GM12801 (cell line): ENCODE measurements around the gene ST3GAL3.

Experiments
- TF ChIP-seq, protein P1 (sequence below): IDR thresholded peaks from one replicate; pipeline ENCODE4 v1.5.1; 2011; ENCODE audit warnings: control low read depth; ENCODE audit not compliant: insufficient read length; ENCODE audit errors: extremely low read depth

The ST3GAL3 gene

DNA sequence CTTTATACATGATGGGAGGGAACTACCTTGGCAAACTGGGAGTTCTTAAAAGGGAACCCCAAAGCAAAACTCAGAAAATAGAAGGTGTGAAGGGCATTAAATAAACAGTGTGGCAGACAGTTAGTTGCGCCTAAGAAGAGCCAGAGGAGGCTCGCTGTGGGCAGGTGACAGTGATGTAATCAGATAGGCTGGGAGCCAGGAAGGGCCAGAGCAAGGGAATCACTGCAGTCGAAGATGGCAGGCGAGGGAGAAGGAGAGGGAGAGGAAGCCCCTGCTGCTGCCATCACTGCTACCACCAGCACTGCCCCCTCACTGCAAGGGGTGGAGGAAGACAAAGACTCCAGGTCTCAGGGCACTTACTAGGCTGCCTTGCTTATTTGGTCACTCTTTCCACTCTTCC lies 97.2 kb downstream of the ST3GAL3 start:
- TF ChIP-seq, protein P1, sequence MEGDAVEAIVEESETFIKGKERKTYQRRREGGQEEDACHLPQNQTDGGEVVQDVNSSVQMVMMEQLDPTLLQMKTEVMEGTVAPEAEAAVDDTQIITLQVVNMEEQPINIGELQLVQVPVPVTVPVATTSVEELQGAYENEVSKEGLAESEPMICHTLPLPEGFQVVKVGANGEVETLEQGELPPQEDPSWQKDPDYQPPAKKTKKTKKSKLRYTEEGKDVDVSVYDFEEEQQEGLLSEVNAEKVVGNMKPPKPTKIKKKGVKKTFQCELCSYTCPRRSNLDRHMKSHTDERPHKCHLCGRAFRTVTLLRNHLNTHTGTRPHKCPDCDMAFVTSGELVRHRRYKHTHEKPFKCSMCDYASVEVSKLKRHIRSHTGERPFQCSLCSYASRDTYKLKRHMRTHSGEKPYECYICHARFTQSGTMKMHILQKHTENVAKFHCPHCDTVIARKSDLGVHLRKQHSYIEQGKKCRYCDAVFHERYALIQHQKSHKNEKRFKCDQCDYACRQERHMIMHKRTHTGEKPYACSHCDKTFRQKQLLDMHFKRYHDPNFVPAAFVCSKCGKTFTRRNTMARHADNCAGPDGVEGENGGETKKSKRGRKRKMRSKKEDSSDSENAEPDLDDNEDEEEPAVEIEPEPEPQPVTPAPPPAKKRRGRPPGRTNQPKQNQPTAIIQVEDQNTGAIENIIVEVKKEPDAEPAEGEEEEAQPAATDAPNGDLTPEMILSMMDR: no peak

DNA sequence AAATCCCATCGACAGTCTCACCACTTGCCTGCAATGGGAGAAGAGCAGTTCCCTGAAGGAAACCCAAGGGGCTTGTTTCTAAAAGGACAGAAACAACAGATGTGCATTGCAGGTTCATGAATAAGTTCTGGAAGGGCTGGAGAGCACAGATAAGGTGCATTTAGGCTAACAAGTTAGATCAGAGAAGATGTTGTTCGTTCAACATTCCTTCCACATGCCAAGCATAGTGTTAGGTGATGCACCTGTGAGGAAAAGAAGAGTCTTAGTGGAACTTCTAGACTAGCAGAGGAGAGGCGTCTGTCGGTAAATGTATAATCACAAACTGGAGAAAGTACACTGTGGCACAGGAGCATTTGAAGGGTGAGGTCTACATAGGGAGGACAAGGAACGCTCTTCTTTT lies 98.0 kb downstream of the ST3GAL3 start:
- TF ChIP-seq, protein P1: no peak

DNA sequence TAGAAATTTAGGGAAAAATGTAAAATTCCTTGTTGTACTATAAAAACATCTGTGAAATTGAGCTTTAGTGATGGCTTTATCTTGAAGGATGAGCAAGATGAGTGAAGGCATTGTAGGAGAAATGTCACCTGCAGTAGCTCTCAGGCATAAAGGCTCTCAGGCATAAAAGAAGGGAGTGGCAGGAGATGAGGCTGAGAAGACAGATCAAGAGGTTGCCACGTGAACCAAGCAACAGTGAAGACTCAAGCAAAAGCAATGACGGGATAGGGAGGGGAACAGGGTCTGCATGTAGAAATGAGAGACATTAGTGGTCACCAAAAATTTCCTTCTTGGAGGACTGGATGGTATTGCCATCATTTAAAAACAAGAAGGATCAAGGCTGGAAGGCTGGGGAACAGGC lies 98.8 kb downstream of the ST3GAL3 start:
- TF ChIP-seq, protein P1: no peak

DNA sequence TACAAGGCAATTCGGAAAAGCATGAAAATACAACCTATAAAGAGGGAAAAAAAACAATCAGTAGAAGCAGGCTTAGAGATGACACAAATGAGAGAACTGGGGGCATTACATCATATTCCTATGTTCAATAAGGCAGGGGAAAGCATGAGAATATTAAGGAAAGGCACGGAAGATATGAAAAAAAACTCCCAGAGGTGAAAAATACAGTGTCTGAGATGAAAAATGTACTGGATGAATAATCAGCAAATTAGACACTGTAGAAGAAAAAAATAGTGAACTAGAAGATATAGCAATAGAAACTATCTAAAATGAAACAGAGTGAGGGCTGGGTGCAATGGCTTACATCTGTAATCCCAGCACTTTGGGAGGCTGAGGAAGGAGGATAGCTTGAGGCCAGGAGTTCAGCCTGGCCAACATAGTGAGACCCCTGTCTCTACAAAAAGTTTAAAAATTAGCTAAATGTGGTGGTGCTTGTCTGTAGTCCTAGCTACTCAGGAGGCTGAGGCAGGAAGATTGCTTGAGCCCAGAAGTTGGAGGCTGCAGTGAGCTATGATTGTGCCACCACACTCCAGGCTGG lies 101.8 kb downstream of the ST3GAL3 start:
- TF ChIP-seq, protein P1: no peak

DNA sequence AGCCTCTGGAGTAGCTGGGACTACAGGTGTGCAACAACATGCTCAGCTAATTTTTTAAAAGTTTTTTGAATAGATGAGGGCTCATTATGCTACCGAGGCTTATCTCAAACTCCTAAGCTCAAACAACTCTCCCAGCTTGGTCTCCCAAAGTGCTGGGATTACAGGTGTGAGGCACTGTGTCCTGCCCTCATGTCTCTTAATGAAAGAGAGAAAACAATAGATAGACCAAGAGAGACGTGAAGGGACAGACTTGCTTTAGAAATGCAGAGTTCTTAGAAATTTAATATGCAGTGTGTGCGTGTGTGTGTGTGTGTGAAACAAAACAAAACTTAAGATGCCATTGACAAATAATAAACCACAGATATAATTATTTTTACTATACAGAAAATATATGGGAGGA lies 105.2 kb downstream of the ST3GAL3 start:
- TF ChIP-seq, protein P1: no peak

DNA sequence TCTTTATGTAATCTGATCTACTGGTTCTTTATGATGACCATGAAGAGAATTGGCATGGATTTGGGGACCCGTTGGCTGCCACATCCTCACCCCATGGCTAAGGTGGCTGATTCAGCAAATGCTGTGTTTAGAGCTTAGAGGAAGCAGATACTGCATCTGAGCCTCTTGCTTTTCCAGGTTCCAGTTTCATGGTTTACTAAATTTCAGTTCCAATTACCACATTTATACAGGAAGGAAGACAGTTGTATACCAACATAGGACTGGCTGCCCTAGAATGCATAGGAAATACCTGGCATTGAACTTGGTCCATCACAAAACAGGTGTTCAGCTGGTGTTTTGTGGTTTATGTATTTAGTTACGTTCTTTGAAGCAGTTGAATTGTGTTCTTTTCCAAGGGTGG lies 107.1 kb downstream of the ST3GAL3 start:
- TF ChIP-seq, protein P1: no peak

DNA sequence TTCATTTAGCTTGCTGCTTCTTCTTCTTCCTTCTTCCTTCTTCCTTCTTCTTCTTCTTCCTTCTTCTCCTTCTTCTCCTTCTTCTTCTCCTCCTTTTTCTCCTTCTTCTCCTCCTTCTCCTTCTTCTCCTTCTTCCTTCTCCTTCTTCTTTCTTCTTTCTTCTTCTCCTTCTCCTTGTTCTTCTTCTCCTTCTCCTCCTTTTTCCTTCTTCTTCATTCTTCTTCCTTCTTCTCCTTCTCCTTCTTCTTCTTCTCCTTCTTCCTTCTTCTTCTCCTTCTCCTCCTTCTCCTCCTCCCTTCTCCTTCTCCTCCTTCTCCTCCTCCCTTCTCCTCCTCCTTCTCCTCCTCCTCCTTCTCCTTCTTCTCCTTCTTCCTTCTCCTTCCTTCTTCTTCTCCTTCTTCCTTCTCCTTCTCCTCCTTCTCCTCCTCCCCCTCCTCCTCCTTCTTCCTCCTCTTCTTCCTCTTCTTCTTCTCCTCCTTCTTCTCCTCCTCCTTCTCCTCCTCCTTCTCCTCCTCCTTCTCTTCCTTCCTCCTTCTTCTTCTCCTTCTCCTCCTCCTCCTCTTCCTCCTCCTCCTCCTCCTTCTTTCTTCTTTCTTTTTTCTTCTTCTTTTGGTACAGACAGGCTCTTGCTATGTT lies 110.1 kb downstream of the ST3GAL3 start:
- TF ChIP-seq, protein P1: no peak

DNA sequence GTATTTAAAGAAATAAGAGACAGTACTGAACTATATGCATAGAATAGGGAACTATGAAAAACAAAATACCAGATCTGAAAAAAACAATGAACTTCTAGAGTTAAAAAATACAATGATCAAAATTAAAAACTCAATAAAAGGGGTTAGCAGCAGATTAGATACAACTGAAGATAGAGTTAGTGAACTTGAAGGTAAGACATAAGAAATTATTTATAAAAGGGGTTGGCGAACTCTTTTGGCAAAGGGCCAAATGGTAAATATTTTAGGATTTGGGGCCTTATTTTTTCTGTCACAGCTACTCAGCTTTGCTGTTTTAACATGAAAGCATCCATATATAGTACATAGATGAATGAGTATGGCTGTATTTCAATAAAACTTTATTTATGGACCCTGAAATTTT lies 111.4 kb downstream of the ST3GAL3 start:
- TF ChIP-seq, protein P1: no peak
